Activated T-helper 2 cell treated with anti-CD3 and anti-CD28 coated beads, Interferon-gamma antibody, Interleukin-2, Interleukin-4, amounts not matched to agents 10 μg/mL and 5 μg/mL and 100 μg/mL, durations not matched to agents 14 hours and 24 hours and 36 hours (primary cell): ENCODE data around the gene INMT. TPM values are rescaled to one million over a fixed set of nuclear protein-coding genes. Genes with fewer than 3 reads are reported as not detected.

Source experiments
- DNase-seq: peaks from one replicate; pipeline ENCODE4 v3.0.0; 2021; ENCODE audit warnings: low spot score
- H3K27ac Mint-ChIP-seq: one replicate; pipeline ENCODE4 v1.8.0; 2021; ENCODE audit warnings: mixed read lengths
- H3K27me3 Mint-ChIP-seq: one replicate; pipeline ENCODE4 v1.8.0; 2021; ENCODE audit warnings: low read depth, mixed read lengths
- H3K36me3 Mint-ChIP-seq: one replicate; pipeline ENCODE4 v1.8.0; 2021; ENCODE audit warnings: low read depth, mixed read lengths
- H3K4me1 Mint-ChIP-seq: one replicate; pipeline ENCODE4 v1.8.0; 2021; ENCODE audit warnings: low read depth, mixed read lengths
- H3K4me3 Mint-ChIP-seq: one replicate; pipeline ENCODE4 v1.8.0; 2021; ENCODE audit warnings: low read depth, mild to moderate bottlenecking, moderate library complexity, mixed read lengths
- H3K9me3 Mint-ChIP-seq: one replicate; pipeline ENCODE4 v1.8.0; 2021; ENCODE audit warnings: mixed read lengths
- intact Hi-C: fragments of 100-400 bp; cut with micrococcal nuclease; formaldehyde crosslinking; loops from one replicate; pipeline ENCODE4 v1.15.1; 2023
- total RNA-seq: library from RNA; stranded (reverse); gene quantifications from 2 replicates; pipeline ENCODE4 v1.2.3, GENCODE V29; 2022

Gene INMT
- total RNA-seq, 1 donor from 2014 or later = not detected

DNA sequence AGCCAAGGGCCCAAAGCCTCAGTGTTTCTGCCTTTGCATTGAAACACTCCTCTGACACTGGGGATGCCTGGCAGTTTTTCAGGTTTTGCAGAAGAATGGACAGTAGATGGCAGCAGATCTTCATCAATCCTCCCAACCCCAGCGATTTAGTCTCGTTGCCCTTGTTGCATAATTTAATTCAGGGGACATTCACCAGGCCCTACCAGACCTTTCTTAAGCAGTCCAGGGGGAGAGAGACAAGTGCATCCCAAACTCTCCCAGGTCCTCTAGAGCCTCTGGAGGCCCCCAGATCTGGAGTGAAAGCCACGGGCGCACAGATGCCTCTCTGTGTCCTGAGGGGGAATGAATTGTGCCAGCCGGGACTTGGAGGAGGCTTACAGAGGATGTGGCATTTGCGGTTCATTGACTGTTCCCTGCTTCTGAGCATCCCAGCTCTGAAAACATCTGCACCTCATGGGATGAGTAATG is 48.9 kb downstream of the INMT start:
- Mint-ChIP-seq H3K27me3 (no peaks in the 10 kb centered on the region), H3K27ac (no peak overlapping the region), H3K9me3 (no peaks in the 10 kb centered on the region), H3K4me1 (peaks cover 15% of the 10 kb centered on the region), H3K36me3 (no peaks in the 10 kb centered on the region), H3K4me3 (no peak overlapping the region)
- DNase-seq = no peak
- intact Hi-C loops = loop anchor here (2.0 kb wide), 2 partner anchors 174 to 322 kb away; no protein-coding TSS in a partner anchor

DNA sequence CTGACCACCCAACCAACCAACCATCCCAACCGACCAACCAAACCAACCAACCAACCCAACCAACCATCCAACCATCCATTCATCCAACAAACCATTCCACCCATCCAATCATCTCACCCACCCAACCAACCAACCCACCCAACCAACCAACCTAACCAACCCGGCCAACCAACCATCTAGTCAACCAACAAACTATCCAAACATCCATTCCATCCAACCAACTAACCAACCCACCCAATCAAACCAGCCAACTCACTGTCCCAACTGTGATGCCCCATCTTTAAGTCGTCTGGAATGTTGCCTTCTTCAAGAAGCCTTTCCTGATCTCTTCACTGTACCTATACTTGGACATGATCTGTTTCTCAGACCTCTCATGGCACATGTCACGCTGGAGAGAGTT is 50.9 kb downstream of the INMT start:
- Mint-ChIP-seq H3K4me1 (no peaks in the 10 kb centered on the region), H3K27me3 (no peaks in the 10 kb centered on the region), H3K9me3 (no peaks in the 10 kb centered on the region), H3K27ac (no peak overlapping the region), H3K4me3 (no peak overlapping the region), H3K36me3 (no peaks in the 10 kb centered on the region)
- no peak for DNase-seq
- intact Hi-C loops = no loop called here

DNA sequence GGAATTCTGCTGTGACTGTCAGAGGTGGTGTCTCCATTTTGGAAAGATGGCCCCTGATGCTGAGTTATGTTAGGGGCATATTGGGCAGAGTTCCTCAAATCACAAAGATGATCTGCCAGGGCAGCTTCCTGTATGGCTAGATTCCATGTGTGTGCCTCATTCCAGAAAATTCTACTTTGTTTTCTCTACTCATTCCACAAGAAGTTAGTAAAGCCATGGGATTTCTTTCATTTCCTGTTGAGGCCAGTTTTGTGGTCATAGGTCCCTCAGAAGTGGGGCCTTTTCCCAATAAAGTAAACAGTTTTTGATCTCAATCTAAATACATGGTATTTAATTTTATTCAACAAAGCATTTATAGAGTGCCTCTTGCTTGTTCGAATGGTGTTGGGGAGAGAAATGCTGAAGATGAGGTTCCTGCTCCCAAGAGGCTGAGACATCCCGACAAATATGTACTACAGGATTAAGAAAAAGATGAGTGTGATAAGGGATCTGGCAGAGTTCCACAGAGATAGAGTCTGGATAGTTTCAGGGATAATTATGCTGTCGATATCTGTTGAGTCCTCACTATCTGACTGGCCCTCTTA is 52.2 kb downstream of the INMT start:
- no peaks in the 10 kb centered on the region for H3K9me3 Mint-ChIP-seq

DNA sequence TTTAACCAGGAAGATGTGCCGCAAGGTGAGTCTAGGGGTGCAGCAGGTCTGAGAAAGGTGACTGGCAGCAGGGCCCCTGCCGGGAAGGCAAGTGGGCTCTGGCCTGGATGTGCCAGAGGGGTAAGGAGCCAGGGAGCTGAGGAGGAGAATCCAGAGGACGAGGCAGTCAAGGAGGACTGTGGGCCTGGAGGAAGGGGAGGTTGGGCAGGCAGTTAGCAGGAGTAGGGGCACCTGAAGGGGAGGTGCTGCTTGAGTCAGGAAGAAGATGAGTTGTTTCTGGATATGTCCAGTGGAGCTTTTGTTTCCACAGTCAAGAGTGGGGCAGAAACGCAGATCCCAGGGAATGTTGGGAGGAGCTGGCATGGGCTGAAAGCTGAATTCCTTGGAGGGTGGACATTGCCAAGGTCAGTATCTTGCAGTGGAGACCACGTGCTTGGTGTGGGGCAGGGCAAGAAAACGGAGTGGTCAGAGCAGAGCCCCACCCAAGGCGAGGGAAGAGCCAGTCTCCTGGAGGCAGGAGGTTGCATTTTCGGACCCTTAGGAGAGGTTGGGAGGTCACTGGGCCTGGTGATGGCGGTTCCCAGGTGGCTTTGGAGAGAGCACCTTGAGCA is 53.3 kb downstream of the INMT start:
- Mint-ChIP-seq H3K27ac (no peak overlapping the region), H3K27me3 (no peaks in the 10 kb centered on the region), H3K4me1 (no peaks in the 10 kb centered on the region), H3K9me3 (no peaks in the 10 kb centered on the region), H3K36me3 (no peaks in the 10 kb centered on the region), H3K4me3 (no peak overlapping the region)
- DNase-seq = no peak
- intact Hi-C loops = no loop called here

More for the DNA sequence above, 52.2 kb downstream of the INMT start:
- no peaks in the 10 kb centered on the region for H3K36me3 Mint-ChIP-seq
- H3K4me3 Mint-ChIP-seq = no peak overlapping the region
- intact Hi-C loops = no loop called here
- H3K27ac Mint-ChIP-seq = no peak overlapping the region
- H3K27me3 Mint-ChIP-seq = no peaks in the 10 kb centered on the region
- H3K4me1 Mint-ChIP-seq = no peaks in the 10 kb centered on the region
- DNase-seq = no peak

DNA sequence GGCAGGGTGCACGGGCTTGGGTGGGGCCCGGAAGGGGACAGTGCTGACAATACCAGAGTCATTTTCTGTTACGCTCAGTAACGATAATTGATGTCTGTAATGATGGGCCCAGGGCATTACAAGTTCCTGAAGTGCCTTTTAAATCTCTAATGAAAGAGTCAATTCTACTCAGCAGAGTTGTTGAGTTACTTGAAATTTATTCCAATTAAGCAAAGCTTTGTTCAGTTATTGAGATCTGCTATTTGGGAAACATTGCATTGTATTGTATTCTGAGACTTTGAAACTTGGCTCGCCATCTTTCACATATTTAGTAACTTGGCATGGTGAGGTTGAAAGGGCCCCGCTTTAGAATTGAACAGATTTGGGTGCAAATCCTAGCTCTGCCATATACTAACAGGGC is 54.0 kb downstream of the INMT start:
- Mint-ChIP-seq H3K27ac (no peak overlapping the region), H3K4me1 (no peaks in the 10 kb centered on the region), H3K27me3 (no peaks in the 10 kb centered on the region), H3K4me3 (no peak overlapping the region), H3K36me3 (no peaks in the 10 kb centered on the region), H3K9me3 (no peaks in the 10 kb centered on the region)
- no peak for DNase-seq
- intact Hi-C loops = no loop called here

Other genes starting within 250 kb of the INMT start
- gene GGCT, start 247.3 kb upstream of the INMT start, total RNA-seq = 71.6 and 72.7 TPM in 2 replicates
- gene GARS1, start 157.3 kb upstream of the INMT start, total RNA-seq = 208 and 221 TPM in 2 replicates
- gene CRHR2, start 69.7 kb upstream of the INMT start, total RNA-seq = not detected in 2 replicates
- gene MINDY4, start 19.3 kb downstream of the INMT start, total RNA-seq = 1.3 and 1.4 TPM in 2 replicates
- gene AQP1, start 159.7 kb downstream of the INMT start, total RNA-seq = not detected in 2 replicates
- gene GHRHR, start 211.8 kb downstream of the INMT start, total RNA-seq = not detected in 2 replicates